GM19372 (cell line): ENCODE data around the gene ITGAV.

Experiments used
- ATAC-seq: cut with Tn5 transposase; IDR thresholded peaks from one replicate; pipeline ENCODE4 v1.9.1; 2021; ENCODE audit warnings: mild to moderate bottlenecking, low read depth, moderate library complexity; ENCODE audit not compliant: unreplicated experiment

Gene ITGAV

DNA sequence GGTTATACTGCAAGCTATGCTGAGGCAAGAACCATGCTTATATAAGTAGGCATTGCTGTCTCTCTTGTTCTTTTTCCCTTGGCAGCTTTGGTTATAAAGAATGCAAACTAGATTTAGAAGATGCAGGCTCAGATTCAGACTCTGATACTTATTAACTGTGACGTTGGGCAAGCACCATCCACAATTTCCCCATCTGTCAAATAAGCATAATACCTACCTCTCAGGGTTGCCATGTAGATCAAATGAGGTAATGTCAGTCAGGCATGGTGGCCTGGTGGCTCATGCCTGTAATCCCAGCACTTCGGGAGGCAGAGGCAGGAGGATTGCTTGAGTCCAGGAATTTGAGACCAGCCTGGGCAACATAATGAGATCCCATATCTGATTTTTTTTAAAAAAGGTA lies 21.7 kb downstream of the ITGAV start:
- ATAC-seq: no peak

DNA sequence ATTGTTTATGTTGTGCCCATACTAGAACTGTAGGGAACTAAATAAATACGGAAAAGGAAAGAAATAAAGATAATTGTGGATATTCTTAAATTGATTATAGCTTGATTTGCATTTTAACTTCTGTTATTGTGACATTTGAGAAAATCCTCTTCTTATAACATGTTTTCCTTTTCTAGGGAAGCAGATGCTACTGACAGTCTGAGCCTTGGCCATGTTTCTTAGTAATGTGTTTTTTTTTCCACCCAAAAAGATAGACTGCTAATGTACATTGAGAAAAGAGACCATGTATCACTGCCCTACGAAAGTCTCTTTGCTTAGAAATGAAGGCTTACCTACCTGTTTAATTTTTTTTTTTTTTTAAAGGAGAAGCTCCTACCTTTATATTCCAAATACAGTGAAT lies 22.2 kb downstream of the ITGAV start:
- ATAC-seq: no peak

DNA sequence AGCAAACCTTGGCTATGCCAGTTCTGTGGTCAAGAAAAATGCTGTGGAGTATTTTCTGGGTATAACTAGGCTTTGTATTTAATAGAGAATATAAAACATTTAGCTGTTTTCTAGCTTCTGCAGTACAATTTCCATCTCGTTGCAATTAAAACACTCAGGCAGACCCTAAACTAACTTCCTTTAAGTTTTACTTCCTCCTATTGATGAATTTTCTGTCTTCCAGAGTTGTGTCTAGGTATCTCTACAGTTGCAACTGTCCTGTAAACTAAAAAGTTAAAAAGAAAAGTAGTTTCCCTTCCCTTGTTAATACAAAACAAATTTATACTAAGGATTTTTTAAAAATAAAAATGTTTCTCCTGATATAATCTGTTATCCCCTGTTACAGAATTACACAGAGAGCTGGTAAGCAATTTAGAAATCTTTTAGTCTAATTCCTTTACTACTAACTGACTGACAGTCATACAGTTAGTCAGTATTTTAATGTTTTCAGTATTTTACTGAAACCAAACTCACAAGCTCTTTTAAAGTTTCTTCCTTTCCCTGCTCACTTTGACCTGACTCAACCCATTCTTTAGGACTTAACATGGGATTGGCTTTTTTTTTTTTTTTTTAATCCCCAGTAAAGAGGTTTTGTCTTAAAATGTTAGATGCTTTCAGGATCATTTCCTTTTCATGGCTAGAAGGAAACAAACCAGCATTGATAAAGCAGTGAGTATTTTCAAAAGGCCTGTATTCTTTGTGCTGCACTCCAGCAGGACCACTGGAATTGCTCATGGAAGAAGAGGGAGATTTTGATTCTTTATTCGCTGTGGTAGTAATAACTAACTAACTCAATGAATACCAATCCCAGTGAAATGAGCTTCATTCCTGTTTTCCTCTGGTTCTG lies 22.9 kb downstream of the ITGAV start:
- no peak for ATAC-seq

DNA sequence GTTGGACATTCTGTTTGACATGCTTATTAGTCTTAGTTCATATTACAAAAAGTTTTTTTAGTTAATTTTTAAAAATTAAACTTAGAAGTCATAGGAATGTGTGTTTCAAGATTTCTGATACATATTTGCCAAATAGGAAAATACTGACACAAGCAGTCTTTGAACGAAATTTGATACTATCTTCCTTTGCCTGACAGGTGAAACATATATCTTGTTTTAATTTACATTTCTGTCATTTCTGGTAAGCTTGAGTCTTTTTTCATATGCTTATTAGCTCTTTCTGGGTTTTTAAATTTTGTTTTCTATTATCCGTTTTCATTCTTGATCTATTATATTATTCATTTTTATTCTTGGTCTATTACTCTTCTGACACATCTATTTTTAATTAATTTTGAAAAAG lies 24.5 kb downstream of the ITGAV start:
- no peak for ATAC-seq

DNA sequence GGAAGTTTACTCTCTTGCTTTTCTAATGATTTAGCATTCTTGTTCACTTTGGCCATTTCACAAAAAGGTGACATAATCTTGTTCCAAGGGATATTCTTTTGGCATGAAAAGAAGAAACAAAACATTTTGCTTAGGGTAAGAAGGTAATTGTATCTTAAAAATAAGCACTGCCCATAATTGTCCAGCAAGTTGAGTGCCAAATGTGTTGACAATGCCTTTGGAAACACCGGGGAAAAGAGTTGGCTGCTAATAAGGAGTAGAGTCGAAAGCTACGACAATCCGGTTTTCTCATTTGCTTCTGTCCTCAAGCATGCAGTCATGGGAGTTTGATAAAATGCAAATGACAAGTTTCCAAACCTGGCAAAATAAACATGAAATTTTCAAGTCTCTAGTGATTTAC lies 27.3 kb downstream of the ITGAV start:
- ATAC-seq: no peak

DNA sequence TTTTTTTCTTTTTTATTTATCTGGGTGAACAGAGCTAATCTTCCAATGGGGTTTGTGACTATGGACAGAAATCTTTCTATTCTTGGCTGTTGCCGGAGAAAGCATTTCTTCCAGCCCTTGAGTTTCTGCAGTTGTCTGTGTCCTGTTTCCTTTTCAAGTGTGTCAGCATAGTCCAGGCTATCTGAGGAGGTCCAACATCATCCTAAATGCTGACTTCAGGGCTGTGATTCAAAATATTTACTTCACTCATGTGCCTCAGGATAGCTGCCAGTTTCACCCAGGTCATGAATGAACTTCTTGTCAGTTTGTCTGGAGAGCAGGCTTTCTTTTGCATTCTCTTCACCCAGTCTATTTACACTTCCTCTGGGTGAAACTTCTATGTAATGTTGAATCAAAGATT lies 27.9 kb downstream of the ITGAV start:
- no peak for ATAC-seq

DNA sequence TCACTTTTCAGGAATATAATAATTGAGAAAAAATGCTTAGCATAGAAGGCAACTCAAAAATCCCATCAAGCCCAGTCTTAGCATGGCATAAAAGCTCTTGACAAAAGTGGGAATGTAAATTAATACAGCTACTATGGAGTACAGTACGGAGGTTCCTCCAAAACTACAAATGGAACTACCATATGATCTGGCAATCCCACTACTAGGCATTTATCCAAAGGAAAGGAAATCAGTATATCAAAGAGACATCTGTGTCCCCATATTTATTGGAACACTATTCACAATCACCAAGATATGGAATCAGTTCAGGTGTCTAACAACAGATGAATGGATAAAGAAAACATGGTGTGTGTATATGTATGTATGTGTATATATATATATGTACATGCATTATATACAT lies 28.8 kb downstream of the ITGAV start:
- ATAC-seq: no peak

DNA sequence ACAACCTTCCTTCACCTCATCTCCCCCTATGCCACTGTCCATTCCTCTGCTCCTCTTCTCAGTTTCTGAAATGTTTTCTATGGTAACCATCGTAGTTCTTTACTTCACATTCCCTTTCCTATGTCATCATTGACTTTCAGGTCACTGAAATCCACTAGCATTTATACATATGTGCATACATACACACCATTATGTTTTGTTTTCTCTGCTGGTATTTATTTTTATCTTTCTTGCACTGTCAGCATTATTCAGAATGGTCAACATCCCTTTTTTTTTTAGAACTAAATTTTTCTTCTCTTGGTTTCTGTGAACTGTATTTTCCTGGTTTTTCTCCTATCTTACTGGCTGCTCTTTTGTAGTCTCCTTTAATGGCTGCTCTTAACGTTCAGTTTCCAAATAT lies 33.2 kb downstream of the ITGAV start:
- no peak for ATAC-seq

DNA sequence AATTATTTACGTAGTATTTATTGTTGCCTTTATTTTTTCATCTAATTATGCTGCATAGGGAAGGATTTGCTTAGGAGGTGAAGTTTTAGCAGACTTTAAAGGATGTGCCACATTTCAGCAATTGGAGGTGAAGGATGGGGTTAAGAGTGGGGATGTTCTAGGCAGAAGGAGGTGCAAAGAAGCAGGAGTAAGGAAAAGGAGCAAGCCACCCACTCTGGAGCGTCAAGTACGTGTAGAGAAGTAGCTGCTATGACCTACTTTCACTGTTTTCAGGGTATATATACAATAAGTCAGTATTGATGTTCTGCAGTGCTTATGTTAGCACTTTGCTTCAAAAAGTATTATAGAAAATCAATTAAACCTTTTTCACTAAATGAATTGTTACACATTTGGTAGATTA lies 34.4 kb downstream of the ITGAV start:
- no peak for ATAC-seq

DNA sequence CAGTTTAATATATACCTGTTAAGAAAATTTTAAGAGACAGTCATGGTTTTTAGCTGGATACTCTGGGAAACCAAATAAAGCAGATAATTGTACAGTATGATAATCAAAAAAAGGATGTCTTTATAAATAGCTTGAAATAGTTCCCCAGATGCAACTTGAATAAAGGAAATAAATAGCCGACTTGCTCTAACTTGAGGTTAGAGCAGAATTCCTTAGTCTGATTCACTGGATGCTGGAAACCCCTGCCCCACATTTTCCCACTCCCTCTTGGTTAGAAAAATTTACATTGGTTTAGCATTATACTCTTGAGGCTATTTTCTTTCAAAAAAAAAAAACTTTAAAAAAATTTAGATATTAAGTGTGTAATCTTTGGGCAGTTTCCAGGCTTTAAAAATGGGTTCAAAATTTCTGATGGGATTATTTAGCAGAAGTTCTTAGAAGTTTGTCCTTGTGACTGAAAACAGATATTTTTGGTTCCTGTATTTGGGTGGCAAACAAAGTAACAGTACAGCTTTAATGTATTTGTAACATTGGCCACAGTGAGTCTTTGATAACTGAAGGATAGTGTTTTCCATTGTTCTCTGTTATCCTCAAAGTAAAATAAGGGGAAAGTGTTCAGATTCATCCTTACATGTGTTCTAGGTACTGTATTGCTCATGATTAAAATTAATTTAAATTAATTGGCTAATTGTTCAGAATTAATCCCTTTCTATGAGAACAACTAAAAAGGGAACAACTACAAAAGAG lies 39.6 kb downstream of the ITGAV start:
- no peak for ATAC-seq

DNA sequence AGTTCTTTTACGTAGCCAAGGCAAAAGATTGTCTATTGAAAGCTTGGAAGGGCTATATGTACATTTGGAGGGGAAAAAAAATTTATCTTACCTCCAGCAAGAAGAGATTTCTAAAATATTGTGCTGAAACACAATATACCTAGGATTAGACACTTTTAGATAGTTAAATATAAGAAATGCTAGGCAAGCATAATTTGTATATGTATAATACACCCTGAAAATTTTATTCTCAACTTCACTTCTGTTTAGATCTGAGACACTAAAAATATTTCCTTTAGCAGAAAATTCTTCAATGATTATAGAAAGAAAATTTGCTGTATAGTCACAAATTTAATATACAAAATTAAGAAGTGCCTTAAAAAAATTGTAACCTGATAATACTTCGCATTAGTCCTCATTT lies 42.6 kb downstream of the ITGAV start:
- ATAC-seq: no peak

DNA sequence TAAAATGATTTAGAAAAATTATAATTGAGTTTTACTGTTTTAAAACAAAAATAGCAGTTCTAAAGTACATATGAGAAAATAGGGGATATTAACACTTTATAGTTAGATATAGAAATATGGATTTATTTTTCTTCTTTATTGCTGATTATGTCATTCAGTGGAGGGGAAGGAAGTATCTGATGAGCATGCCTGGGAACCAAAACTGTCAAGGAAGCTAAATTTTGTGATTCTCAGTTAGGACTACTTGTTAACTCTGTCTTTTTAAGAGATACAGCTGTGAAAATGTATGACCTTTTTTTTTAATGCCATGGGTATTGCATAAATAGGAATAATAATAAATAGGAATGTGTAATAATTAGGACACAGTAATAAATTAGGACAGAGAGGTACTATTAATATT lies 44.8 kb downstream of the ITGAV start:
- no peak for ATAC-seq

DNA sequence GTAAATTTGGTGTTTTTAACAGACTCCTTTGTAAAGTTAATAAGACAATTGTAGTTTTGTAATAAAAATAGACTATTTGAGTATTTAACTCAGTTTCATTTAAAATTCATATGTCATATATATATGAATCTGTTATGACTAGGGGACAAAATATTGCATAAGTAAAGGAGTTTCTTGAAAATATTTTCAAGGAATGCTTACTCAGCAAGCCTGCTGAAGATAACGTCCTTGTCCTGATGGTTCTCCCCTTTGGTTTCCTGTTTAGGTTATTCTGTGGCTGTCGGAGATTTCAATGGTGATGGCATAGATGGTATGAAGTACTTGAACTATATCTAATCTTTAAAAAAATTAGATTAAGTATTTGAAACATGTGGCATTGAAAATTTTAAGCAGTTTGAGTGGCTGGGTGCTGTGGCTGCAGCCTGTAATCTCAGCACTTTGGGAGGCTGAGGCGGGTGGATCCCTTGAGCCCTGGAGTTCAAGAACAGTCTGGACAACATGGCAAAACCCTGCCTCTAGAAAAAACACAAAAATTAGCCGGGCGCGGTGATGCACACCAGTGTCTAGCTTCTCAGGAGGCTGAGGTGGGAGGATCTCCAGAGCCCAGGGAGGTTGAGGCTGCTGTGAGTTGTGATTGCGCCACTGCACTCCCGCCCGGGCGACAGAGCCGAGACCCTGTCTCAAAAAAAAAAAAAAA lies 47.1 kb downstream of the ITGAV start:
- ATAC-seq: no peak

DNA sequence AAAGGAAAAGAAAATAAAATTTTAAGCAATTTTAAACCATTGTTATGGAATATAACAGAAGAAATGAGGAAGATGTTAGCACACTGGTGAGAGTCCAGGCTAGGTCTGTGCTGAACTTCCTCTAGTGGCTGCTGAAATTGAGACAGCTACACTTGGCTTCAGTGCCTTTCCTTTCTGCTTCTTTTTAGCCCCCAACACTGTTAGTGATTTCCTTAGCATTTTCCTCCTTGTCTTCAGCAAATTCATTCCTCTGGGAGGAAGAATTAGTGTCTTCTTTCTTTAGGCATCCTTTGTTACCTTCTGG lies 47.6 kb downstream of the ITGAV start:
- ATAC-seq: no peak

DNA sequence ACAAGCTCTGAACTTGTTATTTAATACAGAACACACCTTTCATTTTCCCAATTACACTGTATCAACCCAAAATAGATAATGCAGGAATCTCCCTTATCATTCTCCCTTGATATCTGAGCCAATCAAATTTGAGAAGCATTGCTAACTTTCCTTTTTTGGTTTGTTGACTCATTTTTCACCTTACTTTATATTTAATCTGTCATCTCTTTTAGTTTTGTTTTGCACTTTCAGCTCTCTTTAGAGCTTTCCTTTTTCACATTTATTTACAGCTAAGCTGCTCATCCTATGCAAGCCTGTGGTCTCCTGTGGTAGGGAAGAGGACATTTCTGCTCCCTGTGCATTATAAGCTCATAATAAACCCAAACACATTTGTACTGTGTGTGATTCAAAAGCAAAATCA lies 50.1 kb downstream of the ITGAV start:
- peak; percentile 53 for ATAC-seq

DNA sequence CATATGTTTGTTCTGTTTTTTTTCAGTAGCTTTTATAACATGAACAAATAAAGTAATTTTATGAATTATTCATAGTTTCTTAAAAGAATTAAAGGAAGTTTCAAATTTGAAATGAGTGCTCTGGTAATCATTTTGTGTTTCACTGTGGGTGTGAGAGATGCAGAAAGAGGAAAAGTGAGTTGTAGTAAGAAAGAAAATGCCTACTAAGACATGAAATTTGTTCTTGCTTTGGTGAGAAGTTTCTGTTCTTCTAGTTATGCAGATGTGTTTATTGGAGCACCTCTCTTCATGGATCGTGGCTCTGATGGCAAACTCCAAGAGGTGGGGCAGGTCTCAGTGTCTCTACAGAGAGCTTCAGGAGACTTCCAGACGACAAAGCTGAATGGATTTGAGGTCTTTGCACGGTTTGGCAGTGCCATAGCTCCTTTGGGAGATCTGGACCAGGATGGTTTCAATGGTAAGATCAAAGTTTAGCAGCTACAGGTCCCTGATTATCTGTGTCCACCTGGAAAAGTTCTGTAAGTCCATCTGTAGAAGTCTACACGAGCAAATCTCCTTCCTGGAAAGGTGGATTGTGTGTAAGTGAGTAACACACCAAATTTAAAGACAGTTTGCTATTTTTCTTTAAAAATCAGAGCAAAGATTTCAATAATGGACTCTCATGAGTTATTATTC lies 51.4 kb downstream of the ITGAV start:
- peak; percentile 6 for ATAC-seq

DNA sequence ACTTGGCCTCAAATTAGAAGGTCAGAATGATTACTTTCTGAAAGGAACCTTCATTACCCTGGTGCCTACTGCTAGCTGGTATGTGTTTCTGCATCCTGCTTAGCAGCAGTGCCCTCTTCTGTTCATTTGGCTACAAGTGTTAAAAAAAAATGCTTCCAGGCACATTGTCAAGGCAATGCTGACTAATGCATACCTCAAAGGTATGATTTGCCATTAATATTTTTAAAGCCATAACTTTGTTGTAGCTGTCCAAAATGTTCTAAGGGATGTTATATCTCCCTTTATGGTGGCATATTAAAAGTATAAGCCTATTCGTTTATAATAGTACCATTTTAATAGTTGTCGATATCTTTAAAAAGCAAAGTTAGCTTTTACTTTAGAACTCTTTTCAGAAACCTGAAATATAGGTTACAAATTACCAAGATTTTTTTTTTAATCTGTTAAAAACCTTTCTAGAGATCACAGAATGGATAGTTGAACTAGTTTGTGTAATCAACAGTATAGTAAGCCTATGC lies 52.0 kb downstream of the ITGAV start:
- peak; percentile 69 for ATAC-seq

DNA sequence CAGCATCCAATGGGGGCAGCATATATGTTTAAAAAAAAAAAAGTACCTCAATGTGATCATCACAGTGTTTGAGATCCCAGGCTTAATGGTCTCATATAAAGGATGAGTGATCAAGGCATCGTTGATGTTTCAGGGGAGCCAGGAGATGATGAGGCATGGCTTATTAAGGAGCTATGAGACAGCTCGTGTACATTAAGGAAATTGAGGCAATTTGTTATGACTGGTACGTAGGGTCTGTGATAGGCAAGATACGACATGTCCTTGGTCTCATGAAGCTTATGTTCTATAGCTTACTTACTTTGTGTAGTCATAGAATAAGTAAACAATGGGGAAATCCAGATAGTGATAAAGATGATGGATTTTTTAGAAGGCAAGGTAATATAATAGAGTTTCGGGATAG lies 54.9 kb downstream of the ITGAV start:
- ATAC-seq: no peak

DNA sequence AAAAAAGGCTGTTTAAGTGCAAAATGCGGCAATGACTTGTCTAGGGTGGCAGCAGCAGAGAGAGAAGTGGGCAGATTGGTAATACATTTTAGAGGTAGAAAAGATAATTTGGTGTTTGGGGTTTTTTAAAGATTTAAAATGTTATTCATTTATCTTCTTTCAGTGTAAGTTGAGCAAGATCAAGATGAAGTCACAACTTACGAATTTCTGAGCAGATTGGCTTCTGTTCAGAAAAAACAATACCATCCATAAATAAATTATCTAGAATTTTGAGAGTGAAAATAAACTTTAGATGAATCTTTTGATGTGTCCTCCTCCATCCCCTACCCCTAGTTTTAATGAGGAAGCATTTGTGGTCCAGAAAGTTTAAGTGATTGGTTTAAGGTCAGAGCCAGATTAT lies 56.1 kb downstream of the ITGAV start:
- no peak for ATAC-seq

DNA sequence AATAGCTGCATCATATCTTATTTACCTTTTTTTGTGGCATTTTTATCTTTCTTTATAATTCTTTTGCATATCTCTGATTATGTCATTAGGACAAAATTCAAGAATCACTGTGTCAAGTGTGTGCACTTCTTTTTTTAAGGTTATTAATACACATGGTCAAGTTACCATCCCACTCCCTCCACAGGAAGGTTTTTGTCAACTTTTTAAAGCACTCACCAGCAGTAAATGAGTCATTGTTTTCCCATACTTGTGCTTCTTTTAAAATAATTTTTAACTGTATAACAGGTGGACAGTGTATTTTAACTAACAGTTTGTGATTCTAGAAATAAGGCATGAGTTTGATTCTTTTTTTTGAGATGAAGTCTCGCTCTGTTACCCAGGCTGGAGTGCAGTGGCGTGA lies 58.3 kb downstream of the ITGAV start:
- no peak for ATAC-seq

DNA sequence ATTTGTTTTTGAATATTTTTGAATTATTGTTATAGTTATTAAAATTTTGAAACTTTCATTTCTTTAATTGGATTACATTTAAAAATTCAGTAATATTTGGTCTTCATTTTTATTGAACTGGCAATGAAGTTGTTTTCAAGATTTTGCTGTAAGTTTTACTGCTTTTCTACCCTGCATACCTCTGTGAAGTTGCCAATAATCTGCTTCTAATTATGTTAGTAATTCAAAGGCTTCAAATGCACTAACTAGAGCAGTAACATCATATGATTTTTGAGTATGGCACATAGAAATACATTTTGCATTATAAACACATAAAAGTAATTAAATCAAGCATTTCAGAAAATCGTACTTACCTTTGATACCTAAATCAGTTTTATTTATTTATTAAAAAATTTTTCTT lies 63.7 kb downstream of the ITGAV start:
- ATAC-seq: no peak
